GM20431 (cell line): Measurements from ENCODE around the gene ARHGEF11.

Experiments used
- in situ Hi-C: fragments of 300-500 bp; cut with MseI, MboI; formaldehyde crosslinking; loops from one replicate; pipeline ENCODE4 v1.15.0; 2020; ENCODE audit warnings: low sequenced_read_pairs; ENCODE audit not compliant: unreplicated experiment

Gene ARHGEF11

GRCh38 chr1:156959925-156960324 is 85.6 kb downstream of the ARHGEF11 start:
- in situ Hi-C loops = no loop called here

GRCh38 chr1:156959414-156959813 is 86.1 kb downstream of the ARHGEF11 start:
- in situ Hi-C loops = no loop called here

GRCh38 chr1:156958247-156958714 is 87.3 kb downstream of the ARHGEF11 start:
- in situ Hi-C loops = no loop called here

GRCh38 chr1:156957634-156958033 is 87.9 kb downstream of the ARHGEF11 start:
- in situ Hi-C loops = no loop called here

GRCh38 chr1:156956333-156956732 is 89.2 kb downstream of the ARHGEF11 start:
- in situ Hi-C loops = no loop called here

- in situ Hi-C loops = no loop called here
Measured at GRCh38 chr1:156953571-156953970, 92.0 kb downstream of the ARHGEF11 start.

- in situ Hi-C loops = no loop called here
Measured at GRCh38 chr1:156951371-156951770, 94.2 kb downstream of the ARHGEF11 start.

- in situ Hi-C loops = no loop called here
Measured at GRCh38 chr1:156949127-156949526, 96.4 kb downstream of the ARHGEF11 start.

- in situ Hi-C loops = no loop called here
Measured at GRCh38 chr1:156948708-156949107, 96.8 kb downstream of the ARHGEF11 start.

GRCh38 chr1:156947818-156948525 is 97.6 kb downstream of the ARHGEF11 start:
- in situ Hi-C loops = no loop called here

GRCh38 chr1:156947127-156947526 is 98.4 kb downstream of the ARHGEF11 start:
- in situ Hi-C loops = no loop called here

- in situ Hi-C loops = no loop called here
Measured at GRCh38 chr1:156945881-156946661, 99.5 kb downstream of the ARHGEF11 start.

GRCh38 chr1:156944848-156945247 is 100.7 kb downstream of the ARHGEF11 start:
- in situ Hi-C loops = no loop called here

- in situ Hi-C loops = no loop called here
Measured at GRCh38 chr1:156944268-156944667, 101.3 kb downstream of the ARHGEF11 start.

GRCh38 chr1:156943756-156944155 is 101.8 kb downstream of the ARHGEF11 start:
- in situ Hi-C loops = no loop called here

- in situ Hi-C loops = no loop called here
Measured at GRCh38 chr1:156942576-156942975, 103.0 kb downstream of the ARHGEF11 start.

- in situ Hi-C loops = no loop called here
Measured at GRCh38 chr1:156942176-156942575, 103.4 kb downstream of the ARHGEF11 start.

GRCh38 chr1:156941675-156942074 is 103.9 kb downstream of the ARHGEF11 start:
- in situ Hi-C loops = no loop called here

- in situ Hi-C loops = no loop called here
Measured at GRCh38 chr1:156939786-156940334, 105.7 kb downstream of the ARHGEF11 start.

GRCh38 chr1:156938813-156939212 is 106.7 kb downstream of the ARHGEF11 start:
- in situ Hi-C loops = no loop called here

- in situ Hi-C loops = no loop called here
Measured at GRCh38 chr1:156937883-156938282, 107.7 kb downstream of the ARHGEF11 start.
